ENCODE measurements around the gene CPNE7. TPM values are rescaled to one million over a fixed set of nuclear protein-coding genes. Genes with fewer than 3 reads are reported as not detected.

The CPNE7 gene
- total RNA-seq, 2 donors from 2014 or later, result 0.73 to 0.92 TPM

DNA sequence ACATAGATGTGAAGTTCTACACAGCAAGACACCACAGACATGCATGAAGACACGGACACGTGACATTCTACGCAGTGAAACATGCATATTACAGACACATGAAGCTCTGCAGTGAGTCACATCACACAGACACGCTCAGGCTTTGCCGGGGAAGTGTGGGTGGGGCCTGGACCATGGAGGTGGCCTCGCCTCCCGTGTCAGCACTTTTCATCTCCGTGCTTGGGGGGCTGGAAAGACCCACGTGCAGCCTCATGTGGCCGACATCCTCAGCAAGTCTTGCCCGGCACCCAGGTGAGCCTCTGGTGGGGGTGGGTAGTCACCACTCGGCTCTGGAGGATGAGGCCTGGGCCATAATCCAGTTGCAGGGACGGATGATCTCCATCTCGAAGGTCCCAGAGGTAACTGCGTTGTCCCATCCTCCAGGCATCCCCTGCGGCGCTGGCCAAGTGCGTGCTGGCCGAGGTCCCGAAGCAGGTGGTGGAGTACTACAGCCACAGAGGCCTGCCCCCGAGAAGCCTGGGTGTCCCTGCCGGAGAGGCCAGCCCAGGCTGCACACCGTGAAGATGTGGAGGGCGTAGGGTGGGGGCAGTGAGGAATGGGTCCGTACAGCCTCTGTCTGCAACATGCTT is 20.6 kb downstream of the CPNE7 start:
- ATAC-seq (no peak), DNase-seq (no peak)
- intact Hi-C loops (cut with DNase I, micrococcal nuclease), result no loop called here

DNA sequence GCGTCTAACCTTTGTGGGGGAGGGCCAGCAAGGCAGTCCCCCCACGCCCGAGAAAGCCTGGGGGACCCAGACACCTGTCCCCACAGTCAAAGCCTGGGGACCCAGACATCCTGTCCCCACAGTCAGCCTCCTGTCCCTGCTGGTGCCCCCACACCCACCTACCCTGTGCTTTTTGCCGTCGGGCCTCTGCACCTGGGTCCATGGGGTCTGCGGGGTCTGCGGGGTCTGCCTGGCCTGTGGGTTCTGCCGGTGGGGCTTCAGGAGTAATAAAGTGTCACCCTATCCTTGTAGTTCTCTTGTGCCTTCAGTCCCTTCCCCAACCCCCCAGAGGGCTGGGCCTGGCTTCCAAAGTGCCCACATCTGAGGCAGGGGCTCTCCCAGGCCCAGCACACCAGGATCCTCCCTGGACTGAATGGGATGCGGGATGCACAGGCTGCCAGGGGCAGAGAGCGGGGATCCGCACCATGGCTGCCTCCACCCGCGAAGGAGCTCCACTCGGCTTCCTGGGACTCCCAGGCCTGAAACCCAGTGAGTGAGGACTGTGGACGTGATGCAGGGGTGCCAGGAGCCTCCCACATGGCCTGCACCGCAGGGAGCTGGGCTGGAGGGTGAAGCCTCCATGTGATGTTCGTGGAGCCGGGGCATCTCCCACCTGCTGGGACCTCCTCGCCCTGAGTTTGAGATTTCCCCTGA is 21.5 kb downstream of the CPNE7 start:
- ATAC-seq, result no peak
- DNase-seq, result no peak
- intact Hi-C loops (cut with DNase I, micrococcal nuclease), result no loop called here

DNA sequence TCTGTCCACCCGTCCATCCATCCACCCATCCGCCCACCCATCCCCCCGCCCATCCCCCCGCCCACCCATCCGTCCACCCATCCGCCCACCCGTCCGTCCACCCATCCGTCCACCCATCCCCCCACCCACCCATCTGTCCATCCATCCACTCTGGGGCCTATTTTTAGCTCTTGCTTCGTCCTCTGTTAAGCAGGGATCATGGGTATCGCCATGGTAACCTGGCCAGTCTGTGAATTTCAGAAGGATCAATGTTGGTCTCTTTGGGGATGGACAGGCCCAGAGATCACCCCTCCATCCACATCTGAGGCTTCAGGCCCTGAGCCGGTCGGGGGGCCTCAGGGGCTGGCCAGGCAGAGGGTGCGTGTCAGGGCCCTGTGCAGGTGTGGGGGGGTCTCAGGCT is 22.6 kb downstream of the CPNE7 start:
- DNase-seq, result no peak
- intact Hi-C loops (cut with DNase I, micrococcal nuclease), result no loop called here
- ATAC-seq, result no peak

DNA sequence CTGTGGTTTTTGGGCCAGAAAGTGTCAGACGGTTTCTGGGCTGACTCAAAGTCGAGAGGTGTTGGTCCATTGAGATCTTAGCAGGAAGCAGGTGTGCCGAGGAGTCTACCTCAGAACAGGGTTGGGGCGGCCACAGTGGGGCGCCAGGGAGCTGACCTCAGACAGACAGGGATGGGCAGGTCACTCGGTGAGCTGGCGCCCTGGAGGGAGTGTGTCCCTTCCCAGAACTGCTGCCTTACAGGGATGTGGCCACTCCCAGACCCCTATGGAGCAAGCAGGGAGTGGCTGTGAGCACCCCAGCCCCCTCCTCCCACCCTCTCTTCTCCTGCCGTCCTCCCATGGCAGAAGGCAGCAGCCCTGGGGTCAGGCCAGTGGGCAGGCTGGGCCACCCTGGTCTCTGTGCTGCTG is 23.9 kb downstream of the CPNE7 start:
- peak; percentile 86 for ATAC-seq
- peak in 1 of 2 donors; percentile 66 for DNase-seq
- intact Hi-C loops (cut with DNase I, micrococcal nuclease), result no loop called here

DNA sequence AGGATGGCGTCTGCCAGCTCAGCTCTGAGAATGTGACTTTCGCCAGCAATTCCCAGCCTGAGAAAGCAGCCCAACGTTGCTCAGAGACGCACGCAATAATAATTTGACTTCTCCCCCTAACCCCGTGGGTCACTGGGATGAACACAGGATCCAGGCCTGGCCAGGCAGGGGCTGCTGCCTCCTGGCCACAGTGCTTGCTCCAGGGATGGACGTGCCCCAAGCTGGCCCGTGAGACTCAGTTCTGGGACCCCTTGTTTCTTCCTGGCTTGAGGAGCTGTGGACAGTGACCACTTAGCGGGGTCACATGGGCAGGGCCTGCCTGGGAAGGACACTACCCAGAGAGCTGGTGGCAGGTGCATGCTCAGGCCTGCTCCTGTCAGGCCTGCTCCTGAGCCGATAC is 24.3 kb downstream of the CPNE7 start:
- no peak for DNase-seq
- intact Hi-C loops (cut with DNase I, micrococcal nuclease), result no loop called here
- ATAC-seq, result no peak

DNA sequence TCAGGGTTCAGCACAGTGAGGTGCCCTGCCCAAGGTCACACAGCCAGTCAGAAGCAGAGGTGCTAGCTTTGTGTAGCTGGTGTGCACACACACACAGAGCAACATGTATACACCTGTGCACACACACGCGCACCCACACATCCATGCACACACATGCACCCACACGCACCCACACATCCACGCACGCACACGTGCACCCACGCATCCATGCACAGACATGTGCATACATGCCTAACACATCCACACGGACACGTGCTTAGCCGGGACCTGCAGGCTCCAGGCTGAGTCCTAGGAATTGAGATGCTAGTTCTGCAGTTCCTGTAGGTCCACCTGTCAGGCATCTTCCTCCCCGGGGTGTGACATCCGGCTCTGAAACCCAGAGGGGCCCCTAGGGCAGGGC is 24.9 kb downstream of the CPNE7 start:
- no peak for DNase-seq
- intact Hi-C loops (cut with DNase I, micrococcal nuclease), result no loop called here
- peak; percentile 11 for ATAC-seq

DNA sequence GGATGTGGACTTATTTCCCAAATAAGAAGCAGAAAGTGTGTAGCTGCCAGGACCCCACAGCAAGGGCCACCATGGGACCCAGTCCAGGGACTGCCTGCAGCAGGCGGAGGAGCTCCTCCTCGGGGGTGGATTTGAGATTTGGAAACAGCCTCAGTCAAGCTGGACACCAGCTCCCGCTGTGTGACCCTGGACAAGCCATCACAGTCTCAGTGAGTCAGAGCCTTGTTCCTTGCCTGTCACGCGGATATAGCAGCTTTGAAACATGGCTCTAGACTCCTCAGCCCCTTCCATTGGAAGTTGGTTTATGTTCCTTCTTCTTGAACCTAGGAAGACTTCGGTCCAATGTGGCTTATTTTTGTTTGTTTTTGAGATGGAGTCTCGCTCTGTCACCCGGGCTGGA is 25.4 kb downstream of the CPNE7 start:
- DNase-seq (no peak), ATAC-seq (no peak)
- intact Hi-C loops (cut with DNase I, micrococcal nuclease), result no loop called here

DNA sequence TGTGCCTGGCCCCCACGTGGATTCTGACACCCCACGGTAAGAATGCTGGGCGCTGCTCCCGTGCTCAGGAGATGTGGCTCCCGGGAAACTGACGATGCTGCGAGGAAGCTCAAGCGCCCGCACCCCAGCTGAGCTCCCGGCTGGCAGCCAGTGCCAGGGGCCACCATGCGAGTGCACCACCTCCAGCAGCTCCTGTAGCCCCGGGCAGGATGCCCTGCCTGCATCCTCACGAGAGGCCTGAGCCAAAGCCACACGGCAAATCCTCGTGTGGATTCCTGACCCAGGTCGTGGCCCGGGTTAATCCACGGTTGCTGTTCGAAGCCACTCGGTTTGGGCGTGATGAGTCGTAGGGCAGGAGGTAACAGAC is 26.3 kb downstream of the CPNE7 start:
- DNase-seq (no peak), ATAC-seq (no peak)
- intact Hi-C loops (cut with DNase I, micrococcal nuclease), result no loop called here

DNA sequence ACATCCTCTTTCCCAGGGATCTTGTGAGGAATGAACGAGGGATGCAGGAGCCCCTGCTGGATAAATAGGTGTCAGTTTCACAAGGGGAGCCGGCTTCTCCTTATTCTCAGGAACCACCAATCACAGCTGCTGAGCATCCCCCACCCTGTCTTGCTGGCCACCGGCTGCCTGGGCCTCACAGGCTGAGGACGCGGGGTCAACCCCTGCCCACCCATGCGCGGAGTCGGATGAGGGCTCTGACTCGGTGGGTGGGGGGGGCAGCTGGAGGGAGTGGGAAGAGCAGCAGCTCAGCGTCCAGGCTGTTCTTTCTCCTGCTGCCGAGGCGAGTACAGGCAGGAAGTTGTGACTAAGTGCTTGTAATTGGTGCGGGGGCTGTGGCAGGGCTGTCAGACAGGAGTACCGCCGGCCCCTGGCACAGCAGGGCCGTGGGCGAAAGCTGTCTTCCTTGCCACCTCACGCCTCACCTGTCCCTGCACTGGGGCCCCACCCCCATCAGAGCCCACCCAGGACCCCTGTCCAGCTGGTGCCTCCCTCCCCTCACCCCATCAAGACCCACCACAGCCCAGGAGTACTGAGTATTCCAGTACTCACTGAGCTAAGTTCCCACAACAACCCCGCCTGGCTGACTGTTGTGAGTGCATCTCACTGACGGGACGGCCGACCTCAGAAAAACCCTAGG is 26.9 kb downstream of the CPNE7 start:
- intact Hi-C loops (cut with DNase I, micrococcal nuclease), result no loop called here
- ATAC-seq (peak; percentile 33), DNase-seq (no peak)

DNA sequence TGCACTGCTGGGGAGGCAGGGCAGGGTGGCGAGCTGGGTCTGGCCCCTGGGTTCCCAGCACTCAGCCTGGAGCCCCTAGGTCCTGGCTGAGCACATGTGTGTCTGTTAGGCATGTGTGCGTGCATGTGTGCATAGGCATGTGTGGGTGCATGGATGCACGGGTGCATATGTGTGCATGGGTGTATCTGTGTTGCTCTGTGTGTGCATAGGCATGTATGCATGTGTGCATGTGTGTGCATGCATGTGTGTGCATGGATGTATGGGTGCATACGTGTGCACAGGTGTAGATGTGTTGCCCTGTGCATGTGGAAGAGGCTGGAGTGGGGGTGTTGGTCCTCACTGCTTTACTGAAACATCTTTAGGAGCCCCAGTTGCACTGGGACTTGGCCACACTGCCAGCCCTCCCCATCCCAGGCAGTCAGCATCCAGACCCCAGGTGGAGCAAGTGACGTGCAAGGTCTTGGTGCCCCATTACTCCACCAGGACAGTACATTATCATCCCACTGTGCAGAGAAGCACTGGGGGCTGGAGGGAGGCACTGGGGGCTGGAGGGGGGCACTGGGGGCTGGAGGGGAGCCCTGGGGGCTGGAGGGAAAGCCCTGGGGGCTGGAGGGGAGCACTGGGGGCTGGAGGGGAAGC is 27.5 kb downstream of the CPNE7 start:
- peak; percentile 13 for ATAC-seq
- no peak for DNase-seq
- intact Hi-C loops (cut with DNase I, micrococcal nuclease), result no loop called here

DNA sequence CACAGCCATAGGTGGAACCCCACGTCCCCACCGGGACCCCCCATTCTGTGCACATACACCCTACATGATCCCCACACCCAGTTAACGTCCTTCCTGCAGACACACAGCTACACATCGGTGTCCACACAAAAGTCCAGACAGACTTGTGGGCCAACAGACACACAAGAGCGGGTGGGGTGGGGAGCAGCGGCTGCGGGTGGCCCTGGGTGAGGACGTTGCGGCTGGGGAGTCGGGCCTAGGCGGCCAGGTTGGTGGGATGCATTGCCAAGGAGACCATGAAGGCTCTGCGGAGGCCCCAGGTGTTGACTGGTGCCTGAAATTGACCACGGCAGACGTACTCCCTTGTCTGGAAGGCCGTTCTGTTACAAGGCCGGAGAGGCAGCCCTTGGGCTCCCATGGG is 29.2 kb downstream of the CPNE7 start:
- DNase-seq (no peak), ATAC-seq (no peak)
- intact Hi-C loops (cut with DNase I, micrococcal nuclease), result no loop called here

DNA sequence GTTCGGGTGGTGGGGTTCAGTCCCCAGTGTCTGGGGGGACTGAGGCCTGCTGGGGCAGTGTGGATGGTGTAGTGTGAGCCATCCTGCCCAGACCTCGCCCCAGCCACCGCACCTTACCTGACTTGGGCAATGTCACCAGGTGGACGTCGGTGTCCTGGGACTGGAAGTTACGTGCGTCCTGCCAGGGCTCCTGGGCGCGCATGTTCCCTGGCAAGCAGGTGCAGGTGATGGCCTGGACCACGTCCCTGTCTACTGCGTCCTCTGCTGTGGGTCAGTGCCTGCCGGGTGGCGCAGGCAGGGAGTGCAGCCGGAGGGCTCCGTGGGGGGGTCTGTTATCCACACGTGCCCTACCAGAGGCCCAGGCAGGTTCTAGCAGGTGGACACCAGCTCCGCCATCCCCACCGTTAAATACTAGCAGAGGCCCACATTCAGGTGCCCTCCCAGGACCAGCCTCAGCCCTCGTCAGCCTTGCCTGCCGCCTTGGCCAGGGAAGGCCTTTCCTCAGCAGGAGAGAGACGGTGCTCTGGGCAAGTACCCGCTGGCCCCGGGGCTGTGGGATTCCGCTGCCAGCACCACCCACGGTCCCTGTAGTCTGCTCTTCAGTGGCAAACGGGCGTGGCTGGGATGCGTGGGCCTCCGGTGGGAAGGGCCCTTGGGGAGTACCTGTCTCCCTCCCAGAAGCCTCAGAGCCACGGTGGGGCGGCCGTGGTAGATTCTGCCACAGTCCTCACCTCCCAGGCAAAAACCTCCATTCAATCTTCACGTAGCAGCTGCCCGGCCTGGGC is 29.8 kb downstream of the CPNE7 start:
- ATAC-seq (no peak), DNase-seq (no peak)
- intact Hi-C loops (cut with DNase I, micrococcal nuclease), result no loop called here

DNA sequence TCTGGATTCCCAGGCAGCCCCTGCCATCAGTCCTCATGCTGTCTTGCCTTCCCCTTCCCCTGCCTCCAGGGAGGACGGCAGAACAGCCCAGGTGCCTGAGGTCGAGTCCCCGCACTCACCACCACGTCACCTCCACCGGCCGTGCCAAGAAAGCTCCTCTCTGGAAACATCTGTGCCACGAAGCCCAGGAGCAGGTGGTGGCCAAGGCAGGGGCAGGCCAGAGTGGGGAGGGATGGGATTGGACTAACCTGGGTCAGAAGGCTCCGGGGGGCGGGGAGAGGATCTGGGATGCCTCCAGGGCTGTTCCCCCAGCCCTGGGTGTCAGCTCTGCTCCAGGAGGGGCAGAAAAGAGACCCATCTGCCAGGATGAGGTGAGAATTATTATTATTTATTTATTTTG is 30.4 kb downstream of the CPNE7 start:
- ATAC-seq (no peak), DNase-seq (no peak)
- intact Hi-C loops (cut with DNase I, micrococcal nuclease), result no loop called here

DNA sequence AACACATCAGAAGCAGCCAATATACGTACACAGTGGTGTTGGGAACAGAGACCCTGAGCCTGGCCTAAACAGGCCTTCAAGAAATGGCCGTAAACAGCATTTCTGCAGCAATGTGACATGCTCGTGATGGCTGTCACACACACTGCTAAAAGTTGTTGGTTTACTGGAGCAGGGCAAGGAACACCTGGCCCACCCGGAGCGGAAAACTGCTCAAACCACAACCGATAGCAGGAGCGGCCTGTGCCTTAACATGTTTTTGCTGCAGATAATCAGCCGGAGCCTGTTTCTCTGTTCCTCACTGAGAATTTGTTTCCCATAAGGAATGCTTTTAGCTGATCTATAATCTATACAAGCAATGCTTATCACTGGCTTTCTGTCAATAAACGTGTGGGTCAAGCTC is 31.9 kb downstream of the CPNE7 start:
- intact Hi-C loops (cut with DNase I, micrococcal nuclease), result no loop called here
- ATAC-seq (no peak), DNase-seq (no peak)

DNA sequence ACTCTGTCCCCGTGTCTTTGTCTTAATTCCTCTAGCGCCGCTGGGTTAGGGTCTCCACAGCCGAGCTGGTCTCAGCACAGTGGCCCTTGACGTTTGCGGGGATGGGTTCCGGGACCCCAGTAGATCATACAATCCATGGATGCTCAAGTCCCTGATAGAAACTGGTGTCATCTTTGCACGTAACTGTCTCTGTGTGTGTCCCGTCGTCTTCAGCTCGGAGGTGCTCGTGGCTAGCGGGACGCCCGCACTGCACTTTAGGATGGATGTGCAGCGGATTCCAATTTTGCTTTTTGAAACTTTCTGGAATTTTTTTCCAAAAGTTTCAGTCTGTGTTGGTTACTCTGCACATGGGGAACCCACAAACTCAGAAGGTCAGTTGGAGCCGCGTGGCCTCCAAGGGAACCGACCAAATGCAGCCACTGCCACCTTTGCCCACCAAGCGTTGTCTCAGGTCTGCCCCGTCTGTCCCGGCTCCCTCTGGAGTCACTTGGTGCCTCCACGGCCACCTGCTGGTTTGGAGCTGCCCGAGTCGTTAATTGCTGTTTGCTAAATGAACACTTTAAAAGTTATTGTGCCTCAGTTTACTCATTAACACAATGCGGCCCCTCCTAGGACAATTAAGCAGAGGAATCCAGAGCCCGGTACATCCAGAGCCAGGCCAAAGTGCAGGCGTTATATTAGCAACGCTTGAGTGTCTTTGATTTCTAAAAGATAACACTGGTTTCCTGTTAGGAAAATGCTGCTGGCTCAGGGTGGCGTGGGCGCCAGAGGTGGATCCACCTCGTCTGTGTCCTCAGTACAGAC is 32.6 kb downstream of the CPNE7 start:
- intact Hi-C loops (cut with DNase I, micrococcal nuclease), result no loop called here
- DNase-seq (no peak), ATAC-seq (peak; percentile 59)

DNA sequence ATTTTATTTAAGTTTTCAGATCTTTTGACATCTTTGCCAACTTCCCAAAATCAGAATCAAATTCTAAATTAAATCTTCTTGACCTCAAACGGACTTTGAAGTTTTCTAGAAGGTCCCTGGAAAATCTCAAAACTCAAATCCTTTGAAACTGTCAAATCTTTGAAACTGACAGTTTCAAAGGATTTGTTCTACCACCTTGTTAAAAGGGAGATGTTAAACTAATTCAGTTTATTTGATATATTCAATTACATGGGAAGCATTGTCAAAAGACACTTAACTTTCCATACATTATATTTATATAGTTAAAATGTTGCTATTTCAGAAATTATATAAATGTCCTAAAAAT is 34.5 kb downstream of the CPNE7 start:
- ATAC-seq (no peak), DNase-seq (no peak)
- intact Hi-C loops (cut with DNase I, micrococcal nuclease), result no loop called here

DNA sequence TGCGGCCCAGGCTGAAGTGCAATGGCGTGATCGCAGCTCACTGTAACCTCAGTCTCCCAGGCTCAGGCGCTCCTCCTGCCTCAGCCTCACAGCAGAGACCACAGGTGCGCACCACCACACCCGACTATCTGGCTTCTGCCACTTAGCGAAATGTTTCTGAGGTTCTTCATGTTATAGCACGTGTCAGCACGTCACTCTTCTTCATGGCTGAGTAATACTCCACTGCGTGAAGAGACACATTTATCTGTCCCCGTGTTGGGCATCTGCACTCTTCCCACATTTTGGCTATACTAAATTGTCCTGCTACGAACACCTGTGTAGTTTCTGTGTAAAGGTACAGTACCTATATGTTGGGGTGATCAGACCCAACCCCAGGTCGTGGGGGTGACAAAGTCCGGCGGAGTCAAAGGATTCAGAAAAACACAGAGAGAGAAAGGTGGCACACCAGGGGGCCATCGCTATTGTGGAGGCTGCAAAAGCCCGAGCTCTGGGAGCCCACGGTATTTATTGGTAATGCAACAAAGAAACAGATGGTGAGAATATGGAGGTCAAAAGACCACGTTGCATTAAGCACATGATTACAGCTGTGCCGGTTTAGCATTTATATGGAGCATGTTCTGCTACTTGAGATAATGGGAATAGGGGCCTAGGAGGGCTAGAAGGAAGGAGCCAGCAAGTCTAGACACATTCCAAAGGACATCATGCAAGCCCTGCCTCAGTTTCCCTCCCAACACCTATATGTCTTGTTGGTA is 37.0 kb downstream of the CPNE7 start:
- intact Hi-C loops (cut with DNase I, micrococcal nuclease), result no loop called here
- DNase-seq (no peak), ATAC-seq (no peak)
